Ovary (tissue), 3 donors: ENCODE results near the gene CDK15.

Experiments used
- EP300 ChIP-seq: sonication (generic); formaldehyde crosslinking; IDR thresholded peaks from one replicate; pipeline ENCODE4 v1.6.1; 2017; ENCODE audit warnings: antibody characterized with exemption
- POLR2A ChIP-seq: fragments of 450-650 bp; IDR thresholded peaks from one replicate; pipeline ENCODE4 v1.6.1; 2017; ENCODE audit warnings: antibody characterized with exemption, mild to moderate bottlenecking, moderate library complexity
- TF ChIP-seq, protein P1 (sequence below), 3 donors: fragments of 450-650 bp in 2 of 3; fragments of 200-600 bp in 1 of 3; IDR thresholded peaks; one replicate each; pipeline versions ENCODE4 v1.5.1 to v1.8.0; 2016 to 2022; ENCODE audit warnings: antibody characterized with exemption in 3 of 3, mild to moderate bottlenecking in 1 of 3
- donor health status: DM: no; HTN: no; CAD: no.

DNA sequence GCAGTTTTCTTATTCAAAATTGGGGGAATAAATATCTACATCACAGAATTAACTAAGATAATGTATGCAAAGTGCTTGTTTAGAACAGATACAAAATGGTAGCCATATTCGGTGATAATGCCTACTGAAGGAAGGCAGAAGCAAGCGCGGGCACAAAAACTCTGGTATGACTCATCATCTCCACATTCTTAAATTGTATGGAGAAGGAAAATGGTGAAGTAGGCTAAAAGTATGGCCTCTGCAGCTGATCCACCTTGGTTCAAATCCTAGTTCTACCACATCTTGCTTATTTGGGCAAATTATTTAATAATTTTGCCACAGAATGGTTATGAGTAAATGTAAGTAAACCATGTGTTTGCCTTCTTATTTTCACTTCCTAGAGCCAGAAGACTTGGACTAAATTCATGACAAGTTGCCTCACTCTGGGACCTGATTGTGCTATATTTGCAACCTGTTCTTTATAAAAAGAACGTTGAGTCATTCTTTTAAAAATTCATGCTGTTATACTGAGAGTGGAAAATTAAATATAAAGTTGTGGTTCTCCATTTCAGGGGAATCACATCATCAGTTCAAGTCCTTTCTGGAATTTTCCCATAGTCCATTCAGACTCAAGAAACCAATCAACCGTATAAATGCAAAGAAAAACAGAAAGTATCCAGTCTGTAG, 9.0 kb upstream of the CDK15 start:
- TF ChIP-seq POLR2A (no peak), EP300 (no peak)
- TF ChIP-seq, protein P1, sequence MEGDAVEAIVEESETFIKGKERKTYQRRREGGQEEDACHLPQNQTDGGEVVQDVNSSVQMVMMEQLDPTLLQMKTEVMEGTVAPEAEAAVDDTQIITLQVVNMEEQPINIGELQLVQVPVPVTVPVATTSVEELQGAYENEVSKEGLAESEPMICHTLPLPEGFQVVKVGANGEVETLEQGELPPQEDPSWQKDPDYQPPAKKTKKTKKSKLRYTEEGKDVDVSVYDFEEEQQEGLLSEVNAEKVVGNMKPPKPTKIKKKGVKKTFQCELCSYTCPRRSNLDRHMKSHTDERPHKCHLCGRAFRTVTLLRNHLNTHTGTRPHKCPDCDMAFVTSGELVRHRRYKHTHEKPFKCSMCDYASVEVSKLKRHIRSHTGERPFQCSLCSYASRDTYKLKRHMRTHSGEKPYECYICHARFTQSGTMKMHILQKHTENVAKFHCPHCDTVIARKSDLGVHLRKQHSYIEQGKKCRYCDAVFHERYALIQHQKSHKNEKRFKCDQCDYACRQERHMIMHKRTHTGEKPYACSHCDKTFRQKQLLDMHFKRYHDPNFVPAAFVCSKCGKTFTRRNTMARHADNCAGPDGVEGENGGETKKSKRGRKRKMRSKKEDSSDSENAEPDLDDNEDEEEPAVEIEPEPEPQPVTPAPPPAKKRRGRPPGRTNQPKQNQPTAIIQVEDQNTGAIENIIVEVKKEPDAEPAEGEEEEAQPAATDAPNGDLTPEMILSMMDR (IDR thresholded peaks at IDR 0.05) = no peak
